ENCODE results near the gene RNF13.
A peak's percentile ranks its signal among the peaks of the same experiment; 100 is the strongest.

DNA sequence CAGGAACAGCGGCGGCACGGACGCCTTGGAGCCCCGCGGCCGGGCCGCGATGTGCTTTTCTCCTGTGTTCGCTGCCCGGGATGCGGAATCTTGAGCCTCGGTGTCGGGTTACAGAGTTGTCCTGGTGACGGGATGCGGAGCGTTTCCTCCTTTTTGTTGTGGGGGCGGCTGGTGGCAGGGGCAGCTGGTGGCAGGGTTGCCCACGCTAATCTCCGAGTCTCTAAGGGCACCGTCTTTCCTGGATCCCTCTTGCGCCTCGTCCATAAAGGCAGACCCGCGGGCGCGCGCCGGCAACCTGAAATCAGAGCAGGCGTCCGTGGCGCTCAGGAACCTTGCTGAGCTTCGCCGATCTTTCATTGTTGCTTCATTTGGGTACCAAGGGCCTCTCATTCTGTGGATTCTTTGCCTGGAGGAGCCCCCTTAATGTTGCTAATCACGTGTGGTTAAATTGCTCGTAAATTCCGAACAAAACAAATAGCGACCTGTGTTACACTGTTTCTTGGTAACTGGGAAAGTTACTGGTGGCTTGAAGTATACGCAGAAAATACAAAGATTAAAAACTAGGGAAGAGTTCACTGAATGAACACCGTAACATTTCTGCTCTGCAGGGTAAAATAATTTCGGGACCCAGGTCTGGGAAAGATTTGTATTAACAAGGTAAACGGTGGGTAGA lies 158.5 kb downstream of the RNF13 start:
- TF ChIP-seq POLR2AphosphoS5 (IDR thresholded peaks at IDR 0.05) (no peak), EP300 (IDR thresholded peaks at IDR 0.05) (no peak), POLR2A (IDR thresholded peaks at IDR 0.05) (no peak)
- TF ChIP-seq, protein P1, sequence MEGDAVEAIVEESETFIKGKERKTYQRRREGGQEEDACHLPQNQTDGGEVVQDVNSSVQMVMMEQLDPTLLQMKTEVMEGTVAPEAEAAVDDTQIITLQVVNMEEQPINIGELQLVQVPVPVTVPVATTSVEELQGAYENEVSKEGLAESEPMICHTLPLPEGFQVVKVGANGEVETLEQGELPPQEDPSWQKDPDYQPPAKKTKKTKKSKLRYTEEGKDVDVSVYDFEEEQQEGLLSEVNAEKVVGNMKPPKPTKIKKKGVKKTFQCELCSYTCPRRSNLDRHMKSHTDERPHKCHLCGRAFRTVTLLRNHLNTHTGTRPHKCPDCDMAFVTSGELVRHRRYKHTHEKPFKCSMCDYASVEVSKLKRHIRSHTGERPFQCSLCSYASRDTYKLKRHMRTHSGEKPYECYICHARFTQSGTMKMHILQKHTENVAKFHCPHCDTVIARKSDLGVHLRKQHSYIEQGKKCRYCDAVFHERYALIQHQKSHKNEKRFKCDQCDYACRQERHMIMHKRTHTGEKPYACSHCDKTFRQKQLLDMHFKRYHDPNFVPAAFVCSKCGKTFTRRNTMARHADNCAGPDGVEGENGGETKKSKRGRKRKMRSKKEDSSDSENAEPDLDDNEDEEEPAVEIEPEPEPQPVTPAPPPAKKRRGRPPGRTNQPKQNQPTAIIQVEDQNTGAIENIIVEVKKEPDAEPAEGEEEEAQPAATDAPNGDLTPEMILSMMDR (IDR thresholded peaks at IDR 0.05) = peak in 1 of 4 experiments; percentile 4
